ENCODE measurements around the gene COL13A1.
A peak's percentile ranks its signal among the peaks of the same experiment; 100 is the strongest.

Gene COL13A1

DNA sequence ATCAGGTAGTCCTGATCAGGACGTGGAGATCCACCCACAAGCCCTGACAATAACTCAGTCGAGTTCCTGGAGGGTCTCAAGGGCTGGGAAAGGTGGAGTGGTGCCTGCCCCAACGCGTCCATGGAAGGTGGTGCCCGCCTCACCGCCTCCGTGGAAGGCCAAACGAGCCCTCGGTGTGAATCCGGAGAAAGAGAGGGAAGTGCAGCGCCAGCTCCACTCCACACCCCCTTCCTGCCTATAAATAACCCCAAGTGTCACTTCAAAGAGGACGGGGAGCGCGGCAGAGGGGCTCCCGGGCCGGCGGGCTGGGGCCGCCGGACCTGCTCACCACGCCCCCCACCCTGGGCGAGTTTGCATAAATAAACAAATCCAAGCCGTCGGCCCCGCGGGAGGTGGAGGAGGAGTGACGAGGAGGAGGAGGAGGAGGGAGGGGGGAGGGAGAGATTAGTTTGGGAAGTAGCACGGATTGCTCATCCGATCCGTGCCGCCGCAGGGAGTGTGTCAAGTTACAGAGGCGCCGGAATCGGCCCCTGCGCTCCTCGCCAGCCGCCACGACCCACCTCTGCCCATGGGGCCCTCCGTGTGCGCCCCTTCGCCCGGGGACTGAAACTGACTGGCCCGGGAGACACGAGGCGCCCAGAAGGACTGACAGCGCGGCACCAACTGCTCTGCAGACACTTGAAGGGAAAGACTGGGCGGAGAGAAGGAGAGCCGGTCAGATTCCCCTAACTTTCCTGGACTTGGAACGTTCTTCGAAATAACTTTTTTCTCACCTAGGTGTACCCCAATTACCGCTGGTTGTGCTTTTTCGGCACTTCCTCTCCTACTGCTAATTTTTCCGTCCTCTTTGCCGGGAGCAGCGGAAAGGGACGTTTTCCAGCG is at the start of gene COL13A1:
Gene COL13A1, plus strand, starts transcription at position 473 of the 882 bp plus-strand sequence. CDS start 518 bp downstream, outside the sequence.
- H3K27me3 ChIP-seq (ENCODE audit: control insufficient read depth in 5 of 5, insufficient read depth in 4 of 5, low read length in 5 of 5) = peaks cover 33 to 40% (median 35%) of the 10 kb centered on the region in 5 donors
- no peak within 1 kb of the TSS for H3K27ac ChIP-seq (ENCODE audit: low read depth, low read length)
- no peaks in the 10 kb centered on the region for H3K36me3 ChIP-seq (ENCODE audit: control insufficient read depth in 5 of 5, insufficient read depth in 5 of 5, low read length in 5 of 5)
- no peak within 1 kb of the TSS for H3K9ac ChIP-seq (ENCODE audit: low read length in 5 of 5)
- H3K9me3 ChIP-seq (ENCODE audit: control insufficient read depth in 5 of 5, low read length in 5 of 5) = peaks cover 0 to 1% (median 0%) of the 10 kb centered on the region in 5 donors
- H3K4me3 ChIP-seq (ENCODE audit: low read depth in 1 of 5, low read length in 5 of 5) = peak within 1 kb of the TSS; percentile 48 to 57 (median 56)
- H3K4me1 ChIP-seq (ENCODE audit: control insufficient read depth in 5 of 5, insufficient read depth in 5 of 5, low read length in 5 of 5) = peaks cover 0 to 20% (median 19%) of the 10 kb centered on the region in 5 donors

GRCh38 chr10:69752479-69752878 is 49.2 kb upstream of the COL13A1 start:
- Histone ChIP-seq H3K9ac (ENCODE audit: low read length in 5 of 5) (no peak overlapping the region), H3K27me3 (ENCODE audit: control insufficient read depth in 5 of 5, insufficient read depth in 4 of 5, low read length in 5 of 5) (peaks cover 5 to 17% (median 7%) of the 10 kb centered on the region in 5 donors), H3K4me1 (ENCODE audit: control insufficient read depth in 5 of 5, insufficient read depth in 5 of 5, low read length in 5 of 5) (peaks cover 0 to 4% (median 0%) of the 10 kb centered on the region in 5 donors), H3K9me3 (ENCODE audit: control insufficient read depth in 5 of 5, low read length in 5 of 5) (no peaks in the 10 kb centered on the region), H3K4me3 (ENCODE audit: low read depth in 1 of 5, low read length in 5 of 5) (no peak overlapping the region), H3K27ac (ENCODE audit: low read depth, low read length) (no peak overlapping the region), H3K36me3 (ENCODE audit: control insufficient read depth in 5 of 5, insufficient read depth in 5 of 5, low read length in 5 of 5) (no peaks in the 10 kb centered on the region)

- H3K36me3 ChIP-seq (ENCODE audit: control insufficient read depth in 5 of 5, insufficient read depth in 5 of 5, low read length in 5 of 5) = no peaks in the 10 kb centered on the region
- no peaks in the 10 kb centered on the region for H3K9me3 ChIP-seq (ENCODE audit: control insufficient read depth in 5 of 5, low read length in 5 of 5)
- H3K4me3 ChIP-seq (ENCODE audit: low read depth in 1 of 5, low read length in 5 of 5) = no peak overlapping the region
- no peak overlapping the region for H3K27ac ChIP-seq (ENCODE audit: low read depth, low read length)
- H3K9ac ChIP-seq (ENCODE audit: low read length in 5 of 5) = no peak overlapping the region
- peaks cover 0 to 10% (median 6%) of the 10 kb centered on the region in 5 donors for H3K4me1 ChIP-seq (ENCODE audit: control insufficient read depth in 5 of 5, insufficient read depth in 5 of 5, low read length in 5 of 5)
- peaks cover 0 to 11% (median 5%) of the 10 kb centered on the region in 5 donors for H3K27me3 ChIP-seq (ENCODE audit: control insufficient read depth in 5 of 5, insufficient read depth in 4 of 5, low read length in 5 of 5)
Observed at GRCh38 chr10:69756279-69756678, 45.4 kb upstream of the COL13A1 start.

DNA sequence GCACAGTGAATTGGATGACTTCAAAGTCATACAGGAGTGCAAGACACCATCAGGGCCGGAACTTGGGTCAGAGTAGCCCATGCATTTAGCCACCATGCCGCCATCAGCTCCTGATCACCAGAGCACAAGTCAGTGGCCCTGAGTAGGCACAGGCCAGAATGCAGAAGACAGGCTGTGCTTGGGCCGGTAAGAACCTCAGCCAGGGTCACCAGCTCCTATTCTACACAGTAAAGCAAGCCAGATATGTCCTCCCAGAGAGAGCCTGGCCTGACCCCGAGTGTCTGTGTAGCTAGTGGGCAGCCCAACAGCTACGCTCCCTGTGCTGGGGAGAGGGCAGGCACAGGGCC is 44.5 kb upstream of the COL13A1 start:
- Histone ChIP-seq H3K4me1 (ENCODE audit: control insufficient read depth in 5 of 5, insufficient read depth in 5 of 5, low read length in 5 of 5) (peaks cover 0 to 10% (median 6%) of the 10 kb centered on the region in 5 donors), H3K36me3 (ENCODE audit: control insufficient read depth in 5 of 5, insufficient read depth in 5 of 5, low read length in 5 of 5) (no peaks in the 10 kb centered on the region), H3K4me3 (ENCODE audit: low read depth in 1 of 5, low read length in 5 of 5) (no peak overlapping the region), H3K27me3 (ENCODE audit: control insufficient read depth in 5 of 5, insufficient read depth in 4 of 5, low read length in 5 of 5) (peaks cover 0 to 19% (median 6%) of the 10 kb centered on the region in 5 donors), H3K27ac (ENCODE audit: low read depth, low read length) (no peak overlapping the region), H3K9me3 (ENCODE audit: control insufficient read depth in 5 of 5, low read length in 5 of 5) (no peaks in the 10 kb centered on the region), H3K9ac (ENCODE audit: low read length in 5 of 5) (no peak overlapping the region)

GRCh38 chr10:69757553-69758309 is 44.0 kb upstream of the COL13A1 start:
- no peaks in the 10 kb centered on the region for H3K9me3 ChIP-seq (ENCODE audit: control insufficient read depth in 5 of 5, low read length in 5 of 5)
- no peak overlapping the region for H3K27ac ChIP-seq (ENCODE audit: low read depth, low read length)
- H3K36me3 ChIP-seq (ENCODE audit: control insufficient read depth in 5 of 5, insufficient read depth in 5 of 5, low read length in 5 of 5) = no peaks in the 10 kb centered on the region
- H3K4me3 ChIP-seq (ENCODE audit: low read depth in 1 of 5, low read length in 5 of 5) = no peak overlapping the region
- no peak overlapping the region for H3K9ac ChIP-seq (ENCODE audit: low read length in 5 of 5)
- peaks cover 0 to 20% (median 6%) of the 10 kb centered on the region in 5 donors for H3K27me3 ChIP-seq (ENCODE audit: control insufficient read depth in 5 of 5, insufficient read depth in 4 of 5, low read length in 5 of 5)
- peaks cover 0 to 10% (median 6%) of the 10 kb centered on the region in 5 donors for H3K4me1 ChIP-seq (ENCODE audit: control insufficient read depth in 5 of 5, insufficient read depth in 5 of 5, low read length in 5 of 5)

GRCh38 chr10:69758310-69758728 is 43.4 kb upstream of the COL13A1 start:
- no peaks in the 10 kb centered on the region for H3K9me3 ChIP-seq (ENCODE audit: control insufficient read depth in 5 of 5, low read length in 5 of 5)
- H3K4me1 ChIP-seq (ENCODE audit: control insufficient read depth in 5 of 5, insufficient read depth in 5 of 5, low read length in 5 of 5) = peaks cover 0 to 10% (median 6%) of the 10 kb centered on the region in 5 donors
- H3K4me3 ChIP-seq (ENCODE audit: low read depth in 1 of 5, low read length in 5 of 5) = no peak overlapping the region

GRCh38 chr10:69759641-69760040 is 42.1 kb upstream of the COL13A1 start:
- Histone ChIP-seq H3K36me3 (ENCODE audit: control insufficient read depth in 5 of 5, insufficient read depth in 5 of 5, low read length in 5 of 5) (no peaks in the 10 kb centered on the region), H3K9ac (ENCODE audit: low read length in 5 of 5) (no peak overlapping the region), H3K4me3 (ENCODE audit: low read depth in 1 of 5, low read length in 5 of 5) (no peak overlapping the region), H3K9me3 (ENCODE audit: control insufficient read depth in 5 of 5, low read length in 5 of 5) (no peaks in the 10 kb centered on the region), H3K4me1 (ENCODE audit: control insufficient read depth in 5 of 5, insufficient read depth in 5 of 5, low read length in 5 of 5) (peaks cover 0 to 10% (median 6%) of the 10 kb centered on the region in 5 donors), H3K27me3 (ENCODE audit: control insufficient read depth in 5 of 5, insufficient read depth in 4 of 5, low read length in 5 of 5) (peaks cover 0 to 25% (median 10%) of the 10 kb centered on the region in 5 donors), H3K27ac (ENCODE audit: low read depth, low read length) (no peak overlapping the region)

More at GRCh38 chr10:69758310-69758728, 43.4 kb upstream of the COL13A1 start:
- Histone ChIP-seq H3K9ac (ENCODE audit: low read length in 5 of 5) (no peak overlapping the region), H3K27ac (ENCODE audit: low read depth, low read length) (no peak overlapping the region), H3K36me3 (ENCODE audit: control insufficient read depth in 5 of 5, insufficient read depth in 5 of 5, low read length in 5 of 5) (no peaks in the 10 kb centered on the region), H3K27me3 (ENCODE audit: control insufficient read depth in 5 of 5, insufficient read depth in 4 of 5, low read length in 5 of 5) (peaks cover 0 to 23% (median 6%) of the 10 kb centered on the region in 5 donors)

DNA sequence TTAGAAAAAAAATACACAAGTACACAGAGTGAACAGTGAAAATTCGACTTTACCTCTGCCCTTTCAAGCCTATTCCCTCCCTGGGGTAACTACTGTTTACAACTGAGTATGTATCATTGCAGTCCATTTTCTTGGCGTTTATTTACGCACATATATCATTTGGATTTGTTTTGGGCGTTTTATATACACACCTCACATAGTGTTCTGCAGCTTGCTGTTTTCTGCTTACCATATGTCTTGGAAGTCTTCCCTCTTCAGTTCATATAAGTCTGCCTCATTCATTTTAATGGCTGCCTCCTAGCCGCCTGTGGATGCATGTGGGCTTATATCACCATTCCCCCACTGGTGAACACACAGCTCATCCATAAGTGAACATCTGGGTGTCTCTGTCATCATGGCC is 41.6 kb upstream of the COL13A1 start:
- no peaks in the 10 kb centered on the region for H3K36me3 ChIP-seq (ENCODE audit: control insufficient read depth in 5 of 5, insufficient read depth in 5 of 5, low read length in 5 of 5)
- no peaks in the 10 kb centered on the region for H3K9me3 ChIP-seq (ENCODE audit: control insufficient read depth in 5 of 5, low read length in 5 of 5)
- H3K27me3 ChIP-seq (ENCODE audit: control insufficient read depth in 5 of 5, insufficient read depth in 4 of 5, low read length in 5 of 5) = peaks cover 0 to 27% (median 10%) of the 10 kb centered on the region in 5 donors
- H3K27ac ChIP-seq (ENCODE audit: low read depth, low read length) = no peak overlapping the region
- no peak overlapping the region for H3K4me3 ChIP-seq (ENCODE audit: low read depth in 1 of 5, low read length in 5 of 5)
- peaks cover 0 to 10% (median 6%) of the 10 kb centered on the region in 5 donors for H3K4me1 ChIP-seq (ENCODE audit: control insufficient read depth in 5 of 5, insufficient read depth in 5 of 5, low read length in 5 of 5)
- no peak overlapping the region for H3K9ac ChIP-seq (ENCODE audit: low read length in 5 of 5)

DNA sequence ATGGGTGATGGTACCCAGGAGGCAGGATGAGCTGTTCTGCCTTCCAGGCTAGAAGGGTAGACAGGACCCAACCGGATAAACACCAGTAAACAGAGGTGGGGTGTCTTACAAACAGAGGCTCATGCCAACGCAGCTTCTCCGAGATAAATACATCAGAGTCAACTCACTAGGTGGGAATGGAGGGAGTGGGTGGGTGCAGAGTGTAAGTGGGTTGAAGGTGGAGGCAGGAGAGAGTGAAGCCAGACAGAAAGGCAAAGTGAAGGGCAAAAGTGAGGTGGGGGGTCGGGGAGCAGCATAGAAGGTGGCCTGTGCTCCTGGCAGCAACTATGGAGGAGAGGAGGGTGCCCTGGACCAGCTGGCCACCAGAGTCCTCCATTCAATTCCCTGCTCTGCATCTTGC is 40.4 kb upstream of the COL13A1 start:
- no peak overlapping the region for H3K9ac ChIP-seq (ENCODE audit: low read length in 5 of 5)
- no peak overlapping the region for H3K4me3 ChIP-seq (ENCODE audit: low read depth in 1 of 5, low read length in 5 of 5)
- no peak overlapping the region for H3K27ac ChIP-seq (ENCODE audit: low read depth, low read length)
- H3K4me1 ChIP-seq (ENCODE audit: control insufficient read depth in 5 of 5, insufficient read depth in 5 of 5, low read length in 5 of 5) = peaks cover 0 to 14% (median 6%) of the 10 kb centered on the region in 5 donors
- H3K36me3 ChIP-seq (ENCODE audit: control insufficient read depth in 5 of 5, insufficient read depth in 5 of 5, low read length in 5 of 5) = no peaks in the 10 kb centered on the region
- H3K27me3 ChIP-seq (ENCODE audit: control insufficient read depth in 5 of 5, insufficient read depth in 4 of 5, low read length in 5 of 5) = peaks cover 0 to 31% (median 10%) of the 10 kb centered on the region in 5 donors
- H3K9me3 ChIP-seq (ENCODE audit: control insufficient read depth in 5 of 5, low read length in 5 of 5) = no peaks in the 10 kb centered on the region
